GM19043 (cell line): ENCODE data around the gene ALKBH4.
A peak's percentile ranks its signal among the peaks of the same experiment; 100 is the strongest.
"Not testable (repeated sequence)": the region's sequence is repeated elsewhere in the genome, so short reads cannot be mapped to it uniquely, and the experiment has no call there.

Source experiments
- ATAC-seq: cut with Tn5 transposase; IDR thresholded peaks from one replicate; pipeline ENCODE4 v1.9.1; 2021; ENCODE audit warnings: low read depth; ENCODE audit not compliant: unreplicated experiment

ALKBH4 gene

DNA sequence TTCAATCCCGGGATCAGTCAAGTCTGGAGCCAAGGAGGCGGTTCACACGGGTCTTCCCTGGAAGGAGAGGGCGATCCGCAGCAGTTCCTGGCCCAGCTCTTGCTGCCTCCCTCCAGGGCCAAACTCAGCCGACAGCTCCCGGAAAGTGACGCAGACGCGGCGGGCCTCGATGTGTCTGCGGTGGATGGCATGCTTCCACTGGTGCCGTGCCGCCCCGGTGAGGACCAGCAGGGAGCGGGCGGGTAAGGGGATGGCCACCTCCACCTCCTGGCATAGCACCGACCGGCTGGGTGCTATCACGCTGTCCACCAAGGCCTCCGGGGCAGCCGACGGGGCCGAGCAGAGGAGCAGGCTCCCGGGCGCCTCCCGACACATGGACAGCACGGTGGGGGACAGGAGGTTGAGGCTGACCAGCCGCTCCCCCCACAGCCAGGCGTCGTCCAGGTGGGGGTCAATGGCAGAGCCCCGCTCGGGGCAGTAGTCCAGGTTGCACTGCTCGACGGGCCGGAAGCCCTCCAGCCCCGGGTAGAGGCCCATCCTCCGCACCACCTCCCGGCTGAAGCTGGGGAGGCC is 7.2 kb downstream of the ALKBH4 start:
- ATAC-seq = no peak

DNA sequence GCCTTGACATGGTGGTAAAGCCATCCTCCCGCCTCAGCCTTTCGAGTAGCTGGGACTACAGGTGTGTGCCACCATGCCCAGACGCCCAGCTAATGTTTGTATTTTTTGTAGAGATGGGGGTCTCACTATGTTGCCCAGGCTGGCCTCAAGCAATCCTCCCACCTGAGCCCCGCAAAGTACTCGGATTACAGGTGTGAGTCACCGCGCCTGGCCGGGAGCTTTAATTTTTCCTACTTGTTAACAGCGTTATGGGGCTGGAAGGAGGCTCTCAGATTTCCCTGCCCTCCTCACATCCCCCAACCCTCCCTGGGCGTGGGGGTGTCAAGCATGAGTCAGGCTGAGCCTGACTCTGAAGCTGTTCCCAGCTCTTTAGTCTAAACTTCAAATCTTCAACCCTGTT is 8.3 kb downstream of the ALKBH4 start:
- ATAC-seq = no peak

DNA sequence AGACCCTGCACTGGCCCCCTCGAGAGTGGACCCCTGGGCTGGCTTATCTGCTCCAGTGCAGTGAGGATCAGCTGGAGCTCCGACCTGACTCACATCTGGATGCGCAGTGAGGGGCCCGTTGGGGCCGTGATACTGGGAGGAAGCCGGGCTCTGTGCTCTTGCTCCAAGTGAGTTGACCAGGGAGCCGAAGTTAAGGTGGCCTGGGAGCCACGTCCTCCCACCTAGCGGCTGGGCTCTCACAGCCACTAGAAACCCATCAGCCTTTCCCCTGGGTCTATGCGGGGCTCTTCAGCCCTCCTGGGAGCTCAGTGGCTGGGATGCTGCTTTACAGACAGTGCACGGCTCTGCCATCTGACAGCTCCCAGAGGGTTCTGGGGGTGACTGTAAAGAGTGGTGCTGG is 9.1 kb downstream of the ALKBH4 start:
- ATAC-seq = no peak

DNA sequence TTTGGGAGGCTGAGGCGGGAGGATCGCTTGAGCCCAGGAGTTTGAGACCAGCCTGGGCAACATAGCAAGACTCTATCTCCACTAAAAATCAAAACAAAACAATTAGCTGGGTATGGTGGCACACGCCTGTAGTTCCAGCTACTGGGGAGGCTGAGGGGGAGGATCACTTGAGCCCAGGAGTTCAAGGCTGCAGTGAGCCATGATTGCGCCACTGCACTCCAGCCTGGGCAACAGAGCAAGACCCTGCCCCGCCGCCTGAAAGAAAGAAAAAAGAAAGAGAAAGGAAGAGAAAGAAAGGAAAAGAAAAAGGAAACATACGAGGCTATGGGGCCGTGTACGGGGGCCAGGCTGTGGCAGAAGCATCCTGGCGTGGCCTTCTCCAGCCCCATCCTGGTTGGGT is 9.7 kb downstream of the ALKBH4 start:
- ATAC-seq = not testable (repeated sequence)

DNA sequence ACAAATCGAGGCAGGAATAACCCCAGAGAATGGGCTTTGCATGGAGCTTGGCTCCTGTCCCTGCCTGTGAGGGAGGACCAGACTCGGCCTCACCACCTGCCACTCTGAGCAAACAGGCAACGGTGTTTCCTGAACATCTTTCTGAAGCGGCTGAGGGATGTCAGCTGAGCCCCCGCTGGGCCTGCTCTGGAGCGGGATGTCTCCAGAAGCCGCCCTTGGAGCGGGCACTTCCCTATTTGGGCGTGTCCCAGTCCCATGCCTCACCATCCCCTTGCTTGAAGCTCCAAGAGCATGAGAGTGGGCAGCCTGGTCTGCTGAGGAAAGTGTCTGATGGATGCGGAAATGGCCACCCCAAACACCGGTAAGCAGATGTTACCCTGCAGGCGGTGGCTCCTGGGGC is 10.2 kb downstream of the ALKBH4 start:
- ATAC-seq = no peak

DNA sequence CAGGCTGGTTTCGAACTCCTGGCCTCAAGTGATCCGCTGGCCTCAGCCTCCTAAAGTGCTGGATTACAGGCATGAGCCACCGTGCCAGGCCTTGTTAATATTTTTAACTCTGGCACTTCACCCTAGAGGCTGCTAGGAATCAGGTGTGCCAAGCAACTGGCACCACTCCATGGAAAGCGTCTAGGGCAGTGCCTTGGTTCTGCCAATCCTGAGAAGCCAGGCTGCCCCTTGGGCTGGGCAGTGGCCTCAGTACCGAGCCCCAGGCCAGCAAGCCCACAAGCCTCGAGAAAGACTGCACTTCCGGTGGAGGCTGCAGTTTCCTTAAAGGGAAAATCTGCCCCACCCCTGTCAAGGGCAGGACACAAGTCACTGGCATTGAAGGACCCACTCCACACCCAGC is 11.3 kb downstream of the ALKBH4 start:
- no peak for ATAC-seq

DNA sequence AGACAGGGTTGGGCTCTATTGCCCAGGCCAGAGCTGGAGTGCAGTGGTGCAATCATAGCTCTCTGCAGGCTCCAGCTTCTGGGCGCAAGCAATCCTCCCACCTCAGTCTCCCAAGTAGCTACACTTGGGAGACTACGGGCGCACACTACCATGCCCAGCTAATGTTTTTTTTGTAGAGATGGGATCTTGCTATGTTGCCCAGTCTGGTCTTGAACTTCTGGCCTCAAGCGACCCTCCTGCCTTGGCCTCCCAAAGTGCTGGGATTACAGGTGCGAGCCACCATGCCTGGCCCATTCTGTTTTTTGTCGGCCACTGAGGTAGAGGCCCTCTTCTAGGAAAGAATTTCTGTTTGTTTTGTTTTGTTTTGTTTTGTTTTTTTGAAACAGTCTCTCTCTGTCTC is 12.2 kb downstream of the ALKBH4 start:
- ATAC-seq = no peak

DNA sequence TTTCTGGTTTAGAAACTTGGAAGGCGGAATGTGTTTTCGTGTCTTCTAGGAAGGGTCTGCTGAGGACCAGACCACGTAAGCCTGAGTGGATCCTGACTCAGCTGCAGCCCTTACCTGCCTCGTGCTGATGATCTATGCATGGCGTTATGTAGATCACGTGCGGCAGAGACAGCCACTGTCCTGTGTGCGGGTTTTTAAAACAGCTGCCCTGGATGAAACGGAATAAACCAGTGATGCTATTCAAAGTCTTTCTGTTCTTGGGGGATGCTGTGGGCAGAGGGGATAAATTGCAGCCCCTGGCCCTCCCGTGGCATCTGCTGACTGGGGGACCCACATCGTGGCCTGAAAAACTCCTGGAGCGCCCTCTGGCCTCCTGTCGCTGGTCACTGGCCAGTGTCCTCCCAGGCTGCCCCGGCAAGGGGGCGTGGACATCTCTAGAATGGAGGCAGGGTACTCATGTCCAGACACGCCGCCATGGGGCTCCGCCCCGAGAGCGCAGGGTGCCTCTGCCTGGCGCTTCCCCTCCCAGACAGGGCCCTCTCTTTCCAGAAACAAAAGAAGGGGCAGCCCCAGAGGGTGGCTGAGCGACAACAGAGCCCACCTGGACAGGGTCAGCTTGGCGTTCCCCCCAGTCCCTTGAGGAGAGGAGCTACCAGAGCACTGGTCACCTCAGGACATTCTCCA is 13.2 kb downstream of the ALKBH4 start:
- ATAC-seq = no peak

DNA sequence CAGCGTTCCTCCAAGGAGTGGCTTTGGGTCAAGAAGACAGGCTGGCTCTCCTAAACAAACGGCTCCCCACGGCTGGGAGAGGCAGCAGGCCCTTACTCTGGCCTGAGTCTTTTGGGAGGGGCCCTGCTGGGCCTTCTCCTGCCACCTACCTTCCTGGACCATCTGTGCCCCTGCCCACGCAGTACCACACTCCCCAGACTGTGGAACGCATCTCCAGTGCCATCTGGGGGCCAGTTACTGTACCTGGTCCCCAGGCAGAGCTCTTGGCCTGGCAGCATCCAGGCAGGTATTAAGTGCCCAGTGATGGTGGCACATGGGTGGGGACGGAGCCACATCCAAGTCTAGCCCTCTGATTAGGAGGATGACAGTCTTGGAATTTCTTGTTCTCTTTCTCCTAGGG is 14.4 kb downstream of the ALKBH4 start:
- ATAC-seq = no peak

DNA sequence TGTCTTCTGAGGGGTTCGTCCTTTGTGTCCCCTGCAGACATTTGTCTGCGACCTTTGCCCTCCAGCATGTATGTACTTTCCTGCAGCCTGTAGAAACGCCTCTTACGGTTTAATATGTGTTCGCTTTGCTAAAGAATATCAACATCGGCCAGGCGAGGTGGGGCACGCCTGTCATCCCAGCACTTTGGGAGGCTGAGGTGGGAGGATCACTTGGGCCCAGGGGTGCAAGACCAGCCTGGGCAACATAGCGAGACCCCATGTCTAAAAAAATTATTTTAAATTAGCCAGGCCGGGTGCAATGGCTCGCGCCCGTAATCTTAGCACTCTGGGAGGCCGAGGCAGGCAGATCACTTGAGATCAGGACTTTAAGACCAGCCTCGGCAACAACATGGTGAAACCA is 15.5 kb downstream of the ALKBH4 start:
- no peak for ATAC-seq

DNA sequence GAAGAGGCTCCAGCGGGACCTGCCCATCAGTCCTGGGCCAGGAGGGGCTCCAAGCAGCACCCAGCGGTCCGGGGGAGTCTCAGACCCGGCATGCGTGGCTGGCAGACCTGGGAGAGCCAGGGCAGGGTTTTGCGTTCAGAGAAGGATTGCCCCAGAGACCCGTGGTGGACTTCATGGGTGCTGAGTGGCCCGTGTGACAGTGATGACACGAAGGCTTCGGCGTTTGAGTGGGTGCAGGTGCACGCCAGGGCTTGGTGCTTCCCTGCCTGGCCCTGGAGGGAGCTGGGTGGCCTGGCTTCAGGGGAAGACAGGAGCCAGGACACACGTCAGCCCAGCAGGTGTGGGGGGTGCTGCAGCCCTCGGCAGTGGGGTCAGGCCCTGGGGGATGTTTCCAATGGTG is 17.4 kb downstream of the ALKBH4 start:
- no peak for ATAC-seq

DNA sequence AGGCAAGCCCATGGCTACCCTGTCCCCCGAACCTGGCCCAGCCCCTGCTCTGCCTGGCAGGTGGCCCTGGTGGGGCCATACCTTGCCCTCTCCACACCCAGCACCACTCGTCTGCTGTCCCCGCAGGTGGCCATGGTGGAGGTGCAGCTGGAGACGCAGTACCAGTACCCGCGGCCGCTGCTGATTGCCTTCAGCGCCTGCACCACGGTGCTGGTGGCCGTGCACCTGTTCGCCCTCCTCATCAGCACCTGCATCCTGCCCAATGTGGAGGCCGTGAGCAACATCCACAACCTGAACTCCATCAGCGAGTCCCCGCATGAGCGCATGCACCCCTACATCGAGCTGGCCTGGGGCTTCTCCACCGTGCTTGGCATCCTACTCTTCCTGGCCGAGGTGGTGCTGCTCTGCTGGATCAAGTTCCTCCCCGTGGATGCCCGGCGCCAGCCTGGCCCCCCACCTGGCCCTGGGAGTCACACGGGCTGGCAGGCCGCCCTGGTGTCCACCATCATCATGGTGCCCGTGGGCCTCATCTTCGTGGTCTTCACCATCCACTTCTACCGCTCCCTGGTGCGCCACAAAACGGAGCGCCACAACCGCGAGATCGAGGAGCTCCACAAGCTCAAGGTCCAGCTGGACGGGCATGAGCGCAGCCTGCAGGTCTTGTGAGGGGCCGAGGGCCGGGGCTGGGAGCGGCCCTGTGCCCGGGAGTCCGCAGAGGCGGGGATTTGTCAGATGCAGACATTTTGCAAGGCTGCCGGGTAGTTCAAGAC is 18.1 kb downstream of the ALKBH4 start:
- no peak for ATAC-seq

DNA sequence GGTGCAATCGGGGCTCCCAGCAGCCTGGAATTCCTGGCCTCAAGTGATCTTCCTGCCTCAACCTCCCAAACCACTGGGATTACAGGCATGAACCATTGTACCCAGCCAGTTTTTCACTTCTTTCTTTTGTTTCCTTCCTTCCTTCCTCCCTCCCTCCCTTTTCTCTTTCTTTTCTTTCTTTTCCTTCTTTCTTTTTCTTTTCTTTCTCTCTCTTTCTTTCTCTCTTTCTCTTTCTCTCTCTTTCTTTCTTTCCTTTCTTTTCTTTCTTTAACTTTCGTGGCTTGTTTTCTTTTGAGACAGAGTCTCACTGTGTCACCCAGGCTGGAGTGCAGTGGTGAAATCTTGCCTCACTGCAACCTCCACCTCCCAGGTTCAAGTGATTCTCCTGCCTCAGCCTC is 19.0 kb downstream of the ALKBH4 start:
- ATAC-seq = no peak

DNA sequence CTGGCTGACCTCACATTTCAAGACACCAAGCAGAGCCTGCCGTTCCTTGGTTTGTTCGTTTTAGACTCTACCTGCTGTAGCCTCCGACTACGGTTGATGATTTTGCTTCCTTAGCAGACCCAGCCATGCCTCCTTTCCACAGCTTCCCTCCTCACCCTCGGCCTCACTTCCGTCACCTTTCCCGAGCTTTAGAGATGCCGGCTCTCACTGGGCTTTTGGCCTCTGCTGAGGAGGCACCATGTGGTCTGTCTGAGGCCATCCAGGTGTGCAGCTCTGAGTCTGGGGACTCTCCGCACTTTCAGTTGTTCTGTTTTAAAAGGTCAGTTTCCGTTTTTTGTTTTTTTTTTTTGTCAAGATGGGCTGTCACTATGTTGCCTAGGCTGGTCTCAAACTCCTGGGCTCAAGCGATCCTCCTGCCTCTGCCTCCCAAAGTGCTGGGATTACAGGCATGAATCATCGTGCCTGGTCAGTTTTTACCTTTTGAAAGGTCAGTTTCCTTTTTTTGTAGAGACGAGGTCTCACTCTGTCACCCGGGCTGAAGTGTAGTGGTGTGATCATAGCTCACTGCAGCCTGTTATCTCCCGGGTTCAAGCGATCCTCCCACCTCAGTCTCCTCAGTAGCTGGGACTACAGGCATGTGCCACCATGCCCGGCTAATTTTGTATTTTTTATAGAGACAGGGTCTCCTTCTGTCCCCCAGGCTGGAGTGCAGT is 19.5 kb downstream of the ALKBH4 start:
- ATAC-seq = peak; percentile 28

DNA sequence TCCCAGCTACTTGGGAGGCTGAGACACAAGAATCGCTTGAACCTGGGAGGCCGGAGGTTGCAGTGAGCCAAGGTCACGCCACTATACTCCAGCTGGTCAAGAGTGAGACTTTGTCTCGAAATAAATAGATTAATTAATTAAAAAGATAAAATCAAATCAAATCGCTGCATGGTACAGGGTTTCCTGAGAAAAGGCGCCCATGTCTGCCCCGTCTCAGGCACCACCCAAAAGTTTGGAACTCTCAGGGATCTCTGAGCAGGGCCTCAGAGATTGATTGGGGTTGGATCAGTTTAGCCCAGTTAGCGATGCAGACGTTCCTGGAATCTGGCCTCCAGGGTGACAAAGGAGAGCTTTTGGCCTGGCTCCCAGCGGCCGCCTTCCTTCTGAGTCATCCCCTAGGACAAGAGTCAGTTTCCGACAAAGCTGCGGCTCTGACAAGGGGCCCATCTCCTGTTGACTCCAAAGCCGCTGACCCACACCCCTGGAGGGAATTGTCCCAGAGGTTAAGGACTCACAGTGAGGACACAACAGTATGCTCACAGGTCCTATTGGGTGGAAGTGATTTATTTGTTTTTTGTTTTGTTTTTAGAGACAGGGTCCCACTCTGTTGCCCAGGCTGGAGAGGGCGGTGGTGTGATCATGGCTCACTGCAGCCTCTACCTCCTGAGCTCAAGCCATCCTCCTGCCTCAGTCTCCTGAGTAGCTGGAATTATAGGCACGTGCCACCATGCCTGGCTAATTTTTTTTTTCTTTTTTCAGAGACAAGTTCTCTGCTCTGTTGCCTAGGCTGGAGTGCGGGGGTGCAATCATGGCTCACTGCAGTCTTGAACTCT is 24.5 kb downstream of the ALKBH4 start:
- ATAC-seq = no peak

DNA sequence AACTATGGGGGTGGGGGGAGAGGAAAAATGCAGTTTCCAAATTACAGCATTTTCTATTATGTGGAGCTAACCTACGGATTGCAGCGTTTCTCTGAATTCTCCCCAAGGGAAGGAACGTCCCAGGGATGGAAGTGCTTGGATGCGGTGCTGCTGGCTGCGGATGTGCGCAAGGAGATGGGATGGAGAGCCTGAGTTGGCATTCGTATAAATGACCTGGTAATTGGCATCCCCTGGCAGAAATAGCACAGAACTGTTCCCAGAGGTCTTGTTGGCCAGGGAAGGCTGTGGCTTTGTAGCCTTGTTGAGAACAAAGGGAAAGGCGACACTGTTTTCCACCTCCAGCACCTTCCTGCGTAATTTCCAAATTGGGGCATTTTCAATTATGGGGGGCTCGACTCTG is 28.5 kb downstream of the ALKBH4 start:
- ATAC-seq = no peak

DNA sequence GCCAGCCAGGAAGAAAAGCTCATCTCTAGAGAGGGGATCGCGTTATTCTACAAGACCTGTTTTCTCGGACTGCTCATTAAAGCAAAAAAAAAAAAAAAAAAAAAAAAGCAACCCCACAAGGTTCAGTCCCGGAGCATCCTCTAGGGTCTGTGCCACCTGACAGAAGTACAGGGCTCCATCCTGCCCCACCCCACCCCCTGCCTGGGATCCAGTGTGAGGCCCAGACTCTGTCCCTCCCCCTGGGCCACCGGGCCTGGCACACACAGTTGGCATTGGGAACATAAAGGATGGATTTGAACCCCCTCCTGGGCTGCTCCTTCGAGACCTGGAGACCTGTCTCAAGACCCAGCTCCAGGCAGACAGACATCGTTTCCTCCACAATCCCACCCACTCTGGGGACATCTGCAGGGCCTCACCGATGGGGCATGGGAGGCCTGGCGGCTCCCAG is 30.6 kb downstream of the ALKBH4 start:
- ATAC-seq = peak; percentile 21

DNA sequence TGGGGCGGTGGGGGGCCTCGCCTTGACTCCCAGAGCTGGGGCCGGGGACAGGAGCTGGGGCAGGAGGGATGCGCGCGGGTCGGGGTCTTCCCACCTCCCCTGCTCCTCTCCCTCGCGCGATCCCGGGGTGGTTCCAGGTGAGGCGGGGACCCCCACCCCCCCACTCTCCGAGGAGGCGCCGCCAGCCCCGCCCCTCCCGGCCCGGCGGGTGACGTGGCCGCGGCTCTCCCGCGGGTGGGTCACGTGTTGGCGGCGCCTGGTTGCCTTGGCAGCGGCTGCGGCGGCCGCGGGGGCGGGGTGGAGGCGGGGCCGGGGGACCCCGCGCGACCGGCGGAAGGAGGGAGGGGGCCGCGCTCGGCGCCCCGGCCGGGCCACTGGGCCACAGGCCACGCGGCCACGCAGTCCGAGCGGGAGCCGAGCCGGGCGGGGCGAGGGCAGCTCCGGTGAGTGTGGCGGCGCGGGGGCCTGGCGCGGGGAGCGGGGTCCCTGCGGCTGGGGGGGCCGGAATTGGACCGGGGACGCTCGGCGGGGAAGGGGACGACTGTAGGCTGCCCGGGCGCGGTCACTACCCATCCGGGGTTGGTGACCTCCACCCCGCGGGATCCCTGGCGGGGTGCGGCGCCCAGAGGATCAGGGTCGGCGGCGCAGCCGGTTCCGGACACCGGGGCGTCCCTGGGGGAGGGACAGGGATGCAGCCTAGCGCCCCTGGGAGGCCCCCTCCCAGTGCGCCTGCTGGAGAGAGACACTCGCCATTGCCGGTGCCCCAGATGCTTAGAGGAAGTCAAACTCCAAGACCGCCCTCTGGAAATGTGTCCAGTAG is 31.2 kb downstream of the ALKBH4 start, which contains the start of gene ORAI2:
TSS of gene ORAI2 (plus strand) at position 357 of the 820 bp plus-strand sequence. CDS start 5,382 bp downstream, outside the sequence.
- ATAC-seq = peak; percentile 61

DNA sequence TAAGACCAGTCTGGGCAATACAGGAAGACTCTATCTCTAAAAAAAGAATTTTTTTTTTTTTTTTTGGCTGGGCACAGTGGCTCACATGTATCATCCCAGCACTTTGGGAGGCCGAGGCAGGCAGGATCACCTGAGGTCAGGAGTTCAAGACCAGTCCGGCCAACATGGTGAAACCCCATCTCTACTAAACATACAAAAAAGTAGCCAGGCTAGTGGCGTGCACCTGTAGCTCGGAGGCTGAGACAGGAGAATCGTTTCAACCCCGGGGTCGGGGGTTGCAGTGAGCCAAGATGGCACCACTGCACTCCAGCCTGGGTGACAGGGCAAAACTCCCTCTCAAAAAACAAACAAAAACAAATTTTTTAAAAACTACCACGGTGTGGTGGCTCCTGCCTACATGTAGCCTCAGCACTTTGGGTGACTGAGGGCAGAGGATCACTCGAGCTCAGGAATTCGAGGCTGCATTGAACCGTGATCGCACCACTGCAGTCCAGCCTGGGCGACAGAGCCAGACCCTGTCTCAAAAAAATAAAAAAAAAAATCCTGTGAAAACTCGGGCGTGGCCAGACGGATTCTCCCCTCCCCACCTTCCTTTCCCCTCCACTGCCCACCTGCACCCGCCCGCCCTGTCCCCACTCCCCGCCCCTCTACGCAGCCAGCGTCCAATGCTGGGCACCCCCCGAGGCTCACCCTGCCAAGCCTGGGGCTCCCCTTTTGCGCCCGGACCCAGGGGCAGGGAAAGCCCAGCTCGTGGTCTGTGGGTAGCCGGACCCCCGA is 32.0 kb downstream of the ALKBH4 start:
- no peak for ATAC-seq
